ES-I3 (cell line): Measurements from ENCODE around the gene ARHGEF28.

Experiments used
- H3K36me3 ChIP-seq: 2 replicates; pipeline ENCODE4 v1.6.1; 2013; ENCODE audit warnings: mild to moderate bottlenecking, low read length, control low read depth, moderate library complexity; ENCODE audit not compliant: insufficient read depth
- H3K4me1 ChIP-seq: 2 replicates; pipeline ENCODE4 v1.6.1; 2013; ENCODE audit warnings: mild to moderate bottlenecking, control low read depth, low read length; ENCODE audit not compliant: insufficient read depth
- H3K9ac ChIP-seq: 2 replicates; pipeline ENCODE4 v1.6.1; 2013; ENCODE audit warnings: low read depth, mild to moderate bottlenecking, low read length, moderate library complexity
- H3K9me3 ChIP-seq: 2 replicates; pipeline ENCODE4 v1.6.1; 2013; ENCODE audit warnings: mild to moderate bottlenecking, low read length, moderate library complexity; ENCODE audit not compliant: control insufficient read depth, insufficient read depth

Gene ARHGEF28

GRCh38 chr5:73607228-73607627 is 18.8 kb upstream of the ARHGEF28 start:
- Histone ChIP-seq H3K4me1 (no peaks in the 10 kb centered on the region), H3K36me3 (no peaks in the 10 kb centered on the region), H3K9me3 (no peaks in the 10 kb centered on the region), H3K9ac (no peak overlapping the region)

- Histone ChIP-seq H3K36me3 (no peaks in the 10 kb centered on the region), H3K9ac (no peak overlapping the region), H3K9me3 (no peaks in the 10 kb centered on the region), H3K4me1 (no peaks in the 10 kb centered on the region)
Observed at GRCh38 chr5:73612799-73613198, 13.2 kb upstream of the ARHGEF28 start.

GRCh38 chr5:73615085-73615484 is 10.9 kb upstream of the ARHGEF28 start:
- no peaks in the 10 kb centered on the region for H3K9me3 ChIP-seq
- H3K36me3 ChIP-seq, result no peaks in the 10 kb centered on the region
- H3K4me1 ChIP-seq, result no peaks in the 10 kb centered on the region
- H3K9ac ChIP-seq, result no peak overlapping the region

DNA sequence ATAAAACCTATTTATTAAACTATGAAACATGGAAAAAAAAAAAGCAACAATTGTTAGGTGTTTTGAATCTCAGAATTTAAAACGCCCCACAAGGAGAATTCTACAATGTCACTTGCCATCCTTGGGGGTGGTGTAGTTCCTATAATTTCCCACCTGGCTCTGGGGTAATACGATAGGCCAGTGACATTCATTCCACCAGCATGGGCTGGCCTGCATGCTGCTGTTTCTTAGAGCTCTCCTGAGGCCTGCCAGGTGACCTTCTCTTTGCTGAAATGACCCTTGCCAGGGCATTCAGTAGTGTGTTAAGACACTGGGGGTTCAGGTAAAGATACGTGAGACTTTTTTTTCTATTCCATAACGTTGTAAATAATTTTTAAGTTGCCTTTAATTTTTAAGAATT is 10.0 kb upstream of the ARHGEF28 start:
- H3K36me3 ChIP-seq, result no peaks in the 10 kb centered on the region
- no peaks in the 10 kb centered on the region for H3K4me1 ChIP-seq
- no peaks in the 10 kb centered on the region for H3K9me3 ChIP-seq
- no peak overlapping the region for H3K9ac ChIP-seq

- no peaks in the 10 kb centered on the region for H3K36me3 ChIP-seq
- peaks cover 4% of the 10 kb centered on the region; the same call in 1 of the 2 replicates for H3K4me1 ChIP-seq
- H3K9me3 ChIP-seq, result no peaks in the 10 kb centered on the region
- no peak overlapping the region for H3K9ac ChIP-seq
Observed at GRCh38 chr5:73617510-73618279, 8.3 kb upstream of the ARHGEF28 start.

DNA sequence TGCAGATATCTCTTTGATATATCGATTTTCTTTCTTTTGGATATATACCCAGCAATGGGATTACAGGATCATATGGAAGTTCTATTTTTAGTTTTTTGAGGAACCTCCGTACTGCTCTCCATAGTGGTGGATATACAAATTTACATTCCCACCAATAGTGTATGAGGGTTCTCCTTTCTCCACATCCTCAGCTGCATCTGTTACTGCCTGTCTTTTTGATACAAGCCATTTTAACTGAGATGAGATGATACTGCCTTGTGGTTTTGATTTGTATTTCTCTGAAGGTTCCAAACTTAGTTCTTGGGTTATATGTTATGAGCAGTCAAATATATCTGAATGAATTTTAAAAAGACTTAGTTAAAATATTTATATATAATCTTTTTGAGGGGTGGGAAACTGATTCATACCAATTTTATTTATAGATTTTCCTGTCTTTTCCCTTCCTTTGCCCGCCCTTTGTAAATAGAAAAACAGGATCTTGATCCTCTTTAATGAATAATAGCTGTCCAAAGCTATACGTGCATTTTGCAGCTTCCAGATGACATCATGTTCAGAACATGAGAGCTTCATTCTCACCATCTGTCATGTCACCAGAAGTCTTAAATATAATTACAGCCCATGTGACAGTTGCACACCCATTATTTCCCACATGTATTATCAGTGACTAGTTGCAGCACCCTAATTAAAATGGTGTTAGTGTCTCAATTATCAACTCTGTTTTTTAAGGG is 6.2 kb upstream of the ARHGEF28 start:
- Histone ChIP-seq H3K9me3 (no peaks in the 10 kb centered on the region), H3K9ac (no peak overlapping the region), H3K36me3 (no peaks in the 10 kb centered on the region), H3K4me1 (peaks cover 7% of the 10 kb centered on the region; the same call in 1 of the 2 replicates)

GRCh38 chr5:73620334-73620687 is 5.7 kb upstream of the ARHGEF28 start:
- H3K36me3 ChIP-seq, result no peaks in the 10 kb centered on the region
- peaks cover 13% of the 10 kb centered on the region; the same call in 1 of the 2 replicates for H3K4me1 ChIP-seq
- H3K9me3 ChIP-seq, result no peaks in the 10 kb centered on the region
- H3K9ac ChIP-seq, result no peak overlapping the region

- H3K9me3 ChIP-seq, result no peaks in the 10 kb centered on the region
- peaks cover 14% of the 10 kb centered on the region; the same call in 1 of the 2 replicates for H3K4me1 ChIP-seq
- no peaks in the 10 kb centered on the region for H3K36me3 ChIP-seq
- no peak overlapping the region for H3K9ac ChIP-seq
Observed at GRCh38 chr5:73623060-73623459, 2.9 kb upstream of the ARHGEF28 start.

- Histone ChIP-seq H3K9me3 (no peaks in the 10 kb centered on the region), H3K4me1 (peaks cover 14% of the 10 kb centered on the region; the same call in 1 of the 2 replicates), H3K9ac (no peak overlapping the region), H3K36me3 (no peaks in the 10 kb centered on the region)
Observed at GRCh38 chr5:73623901-73624404, 2.0 kb upstream of the ARHGEF28 start.

- Histone ChIP-seq H3K9me3 (no peaks in the 10 kb centered on the region), H3K9ac (peak overlapping the region; percentile 59; the same call in 1 of the 2 replicates), H3K36me3 (no peaks in the 10 kb centered on the region), H3K4me1 (peaks cover 14% of the 10 kb centered on the region; the same call in 1 of the 2 replicates)
Observed at GRCh38 chr5:73624888-73625287, 1.1 kb upstream of the ARHGEF28 start.

DNA sequence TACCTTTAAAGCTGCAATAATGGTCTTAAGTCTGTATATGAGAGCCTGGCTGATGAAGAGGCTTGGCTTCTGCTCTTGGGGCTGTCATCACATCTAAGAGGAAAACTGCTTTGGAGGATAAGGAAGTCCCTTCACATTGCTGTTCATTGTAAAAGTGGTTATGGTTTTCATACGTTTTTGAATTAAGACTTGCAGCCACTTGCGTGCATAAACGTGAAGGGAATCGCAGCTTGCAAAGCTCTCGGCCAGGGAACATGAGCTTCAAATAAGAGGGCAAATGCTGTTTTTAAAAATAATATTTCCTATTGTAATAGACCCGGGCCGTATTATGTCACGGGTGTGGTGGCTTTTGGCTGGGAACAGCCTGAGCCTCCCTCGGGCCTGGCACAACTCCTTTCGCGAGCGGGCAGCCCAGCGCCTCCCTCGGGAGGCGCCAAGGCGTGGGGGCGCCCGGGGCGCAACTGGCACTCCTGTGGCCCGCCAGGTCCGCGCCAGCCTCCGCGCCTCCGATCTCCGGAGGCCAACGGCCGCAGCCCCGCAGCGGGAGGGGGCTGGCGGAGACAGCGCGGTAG is 538 bp upstream of the ARHGEF28 start:
- peaks cover 14% of the 10 kb centered on the region; the same call in 1 of the 2 replicates for H3K4me1 ChIP-seq
- H3K36me3 ChIP-seq, result no peaks in the 10 kb centered on the region
- H3K9ac ChIP-seq, result peak overlapping the region; percentile 59
- H3K9me3 ChIP-seq, result no peaks in the 10 kb centered on the region

GRCh38 chr5:73626814-73627313 is 868 bp downstream of the ARHGEF28 start:
- peaks cover 14% of the 10 kb centered on the region; the same call in 1 of the 2 replicates for H3K4me1 ChIP-seq
- no peaks in the 10 kb centered on the region for H3K36me3 ChIP-seq
- H3K9ac ChIP-seq, result peak overlapping the region; percentile 67; the same call in 1 of the 2 replicates
- no peaks in the 10 kb centered on the region for H3K9me3 ChIP-seq

- Histone ChIP-seq H3K9me3 (no peaks in the 10 kb centered on the region), H3K4me1 (0 out of 2 replicates have a peak, but pooled peaks cover 7% of the 10 kb centered on the region), H3K9ac (no peak overlapping the region)
Observed at GRCh38 chr5:73629456-73629855, 3.5 kb downstream of the ARHGEF28 start.

DNA sequence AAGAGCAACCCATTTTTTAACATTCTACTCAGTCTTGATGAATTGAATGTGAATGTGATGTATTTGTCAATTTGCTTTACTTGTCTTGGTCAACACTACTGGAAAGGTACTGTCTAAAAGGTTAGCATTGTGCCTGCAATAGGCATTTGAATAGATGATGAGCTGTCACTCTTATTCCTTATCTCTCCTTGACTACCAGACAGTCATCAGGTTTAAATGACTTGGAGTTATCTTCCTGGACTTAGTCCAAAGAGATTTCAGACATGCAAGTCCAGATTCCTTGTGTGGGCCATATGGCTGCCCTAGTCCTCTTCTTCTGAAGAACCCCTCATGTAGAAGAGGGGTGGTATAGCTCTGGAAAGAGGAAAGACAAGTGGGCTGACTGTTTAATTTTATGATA is 4.8 kb downstream of the ARHGEF28 start:
- Histone ChIP-seq H3K9ac (no peak overlapping the region), H3K9me3 (no peaks in the 10 kb centered on the region), H3K36me3 (no peaks in the 10 kb centered on the region), H3K4me1 (no peaks in the 10 kb centered on the region)

More at GRCh38 chr5:73629456-73629855, 3.5 kb downstream of the ARHGEF28 start:
- no peaks in the 10 kb centered on the region for H3K36me3 ChIP-seq
